Adrenal gland (tissue), 5 donors: ENCODE measurements around the gene IL6R.
A peak's percentile ranks its signal among the peaks of the same experiment; 100 is the strongest.

Source experiments
- CTCF ChIP-seq, 6 experiments: fragments of 450-650 bp in 4 of 6; fragments of 200-600 bp in 2 of 6; sonication (generic) in 1 of 6; IDR thresholded peaks; 1 replicate in 5 of 6; 2 replicates in 1 of 6; pipeline versions ENCODE4 v1.5.1 to v1.8.0; 2016 to 2021; ENCODE audit warnings: antibody characterized with exemption in 6 of 6, mild to moderate bottlenecking in 2 of 6, moderate library complexity in 1 of 6
- POLR2A ChIP-seq, 2 donors: fragments of 450-650 bp; IDR thresholded peaks; one replicate each; pipeline ENCODE4 v1.6.1; 2017; ENCODE audit warnings: antibody characterized with exemption in 2 of 2, mild to moderate bottlenecking in 2 of 2, moderate library complexity in 1 of 2
- donor health status: DM: no; HTN: no; CAD: no.

- TF ChIP-seq POLR2A (IDR thresholded peaks at IDR 0.05) (peak in 1 of 2 donors; percentile 14), CTCF (IDR thresholded peaks at IDR 0.05) (peak in 4 of 6 experiments; percentile 16 to 24 (median 21))
These were observed 79.0 kb downstream of the IL6R start for GRCh38 chr1:154483941-154484803.
